Measurements from ENCODE around the gene SIRT7. TPM values are rescaled to one million over a fixed set of nuclear protein-coding genes. Genes with fewer than 3 reads are reported as not detected.

SIRT7 gene
- total RNA-seq, 2 experiments from 2014 or later, result 55.1 to 61.0 TPM

- CTCF ChIA-PET, result interaction anchor here (0.6 to 1.5 kb wide), 3 partner anchors 9 to 276 kb away, joined by 3 to 7 read pairs (median 3); no protein-coding TSS in a partner anchor
- no peak for DNase-seq
- Mint-ChIP-seq H3K27ac (no peak overlapping the region), H3K27me3 (no peaks in the 10 kb centered on the region), H3K9me3 (ENCODE audit: low read depth) (no peaks in the 10 kb centered on the region), H3K4me3 (no peak overlapping the region), H3K4me1 (peaks cover 2% of the 10 kb centered on the region), H3K36me3 (peaks cover 35% of the 10 kb centered on the region)
- ATAC-seq, result no peak
Measured at GRCh38 chr17:81879121-81879520, 38.9 kb downstream of the SIRT7 start.

GRCh38 chr17:81878294-81878693 lies 39.7 kb downstream of the SIRT7 start:
- CTCF ChIA-PET, result no interaction called here
- Mint-ChIP-seq H3K9me3 (ENCODE audit: low read depth) (no peaks in the 10 kb centered on the region), H3K27ac (no peak overlapping the region)

GRCh38 chr17:81877569-81877968 lies 40.4 kb downstream of the SIRT7 start:
- H3K4me3 Mint-ChIP-seq, result no peak overlapping the region
- DNase-seq (no peak), ATAC-seq (no peak)
- CTCF ChIA-PET, result no interaction called here
- no peaks in the 10 kb centered on the region for H3K27me3 Mint-ChIP-seq
- peaks cover 11% of the 10 kb centered on the region for H3K4me1 Mint-ChIP-seq
- H3K9me3 Mint-ChIP-seq (ENCODE audit: low read depth), result no peaks in the 10 kb centered on the region
- H3K36me3 Mint-ChIP-seq, result peaks cover 31% of the 10 kb centered on the region
- H3K27ac Mint-ChIP-seq, result no peak overlapping the region

More at GRCh38 chr17:81878294-81878693, 39.7 kb downstream of the SIRT7 start:
- H3K4me1 Mint-ChIP-seq, result peaks cover 5% of the 10 kb centered on the region
- DNase-seq, result no peak
- no peak for ATAC-seq
- H3K4me3 Mint-ChIP-seq, result no peak overlapping the region
- H3K27me3 Mint-ChIP-seq, result no peaks in the 10 kb centered on the region
- peaks cover 33% of the 10 kb centered on the region for H3K36me3 Mint-ChIP-seq

GRCh38 chr17:81871387-81872230 lies 46.4 kb downstream of the SIRT7 start:
- peaks cover 22% of the 10 kb centered on the region for H3K36me3 Mint-ChIP-seq
- peaks cover 37% of the 10 kb centered on the region for H3K4me1 Mint-ChIP-seq
- peak overlapping the region; percentile 82 for H3K4me3 Mint-ChIP-seq
- no peaks in the 10 kb centered on the region for H3K27me3 Mint-ChIP-seq
- H3K9me3 Mint-ChIP-seq (ENCODE audit: low read depth), result no peaks in the 10 kb centered on the region
- CTCF ChIA-PET, result interaction anchor here (1.2 to 3.4 kb wide), 8 partner anchors 9 to 166 kb away, joined by 3 to 16 read pairs (median 4); partner anchors contain the start of genes ALYREF, ANAPC11, CENPX and DCXR
- DNase-seq (peak; percentile 96), ATAC-seq (peak; percentile 17)
- H3K27ac Mint-ChIP-seq, result peak overlapping the region; percentile 93

- no peaks in the 10 kb centered on the region for H3K27me3 Mint-ChIP-seq
- DNase-seq, result no peak
- H3K4me1 Mint-ChIP-seq, result peaks cover 40% of the 10 kb centered on the region
- peak within 1 kb of the TSS; percentile 85 for H3K4me3 Mint-ChIP-seq
- H3K27ac Mint-ChIP-seq, result peak within 1 kb of the TSS; percentile 93
- no peaks in the 10 kb centered on the region for H3K9me3 Mint-ChIP-seq (ENCODE audit: low read depth)
- CTCF ChIA-PET, result interaction anchor here (0.7 to 3.4 kb wide), 6 partner anchors 10 to 152 kb away, joined by 3 to 16 read pairs (median 6); partner anchors contain the start of genes ALYREF, ANAPC11, CENPX and LRRC45
- H3K36me3 Mint-ChIP-seq, result peaks cover 22% of the 10 kb centered on the region
- peak; percentile 68 for ATAC-seq
Measured at GRCh38 chr17:81870981-81871386, 47.0 kb downstream of the SIRT7 start, which contains the start of gene ARHGDIA. Gene ARHGDIA, minus strand, starts transcription at chr17:81871337. Its CDS starts 1,407 bp downstream, at chr17:81869930.

- Mint-ChIP-seq H3K27me3 (no peaks in the 10 kb centered on the region), H3K36me3 (peaks cover 22% of the 10 kb centered on the region), H3K4me1 (peaks cover 42% of the 10 kb centered on the region), H3K27ac (peak overlapping the region; percentile 91), H3K4me3 (peak overlapping the region; percentile 85), H3K9me3 (ENCODE audit: low read depth) (no peaks in the 10 kb centered on the region)
- peak; percentile 48 for ATAC-seq
- CTCF ChIA-PET, result interaction anchor here (0.7 to 3.4 kb wide), 11 partner anchors 9 to 152 kb away, joined by 3 to 16 read pairs (median 6); partner anchors contain the start of genes ALYREF, ANAPC11, CENPX and LRRC45
- DNase-seq, result peak; percentile 85
Measured at GRCh38 chr17:81870131-81870980, 47.6 kb downstream of the SIRT7 start.

GRCh38 chr17:81869221-81870130 lies 48.5 kb downstream of the SIRT7 start:
- H3K9me3 Mint-ChIP-seq (ENCODE audit: low read depth), result no peaks in the 10 kb centered on the region
- ATAC-seq (no peak), DNase-seq (peak; percentile 62)
- H3K4me3 Mint-ChIP-seq, result peak overlapping the region; percentile 85
- CTCF ChIA-PET, result interaction anchor here (0.5 to 3.4 kb wide), 15 partner anchors 8 to 153 kb away, joined by 3 to 16 read pairs (median 4); partner anchors contain the start of genes ALYREF, ANAPC11, CENPX and LRRC45
- H3K4me1 Mint-ChIP-seq, result peaks cover 40% of the 10 kb centered on the region
- H3K27me3 Mint-ChIP-seq, result no peaks in the 10 kb centered on the region
- peak overlapping the region; percentile 91 for H3K27ac Mint-ChIP-seq
- H3K36me3 Mint-ChIP-seq, result peaks cover 22% of the 10 kb centered on the region

- DNase-seq, result peak; percentile 48
- Mint-ChIP-seq H3K27ac (peak overlapping the region; percentile 91), H3K4me1 (peaks cover 42% of the 10 kb centered on the region), H3K36me3 (peaks cover 22% of the 10 kb centered on the region), H3K4me3 (no peak overlapping the region), H3K9me3 (ENCODE audit: low read depth) (no peaks in the 10 kb centered on the region), H3K27me3 (no peaks in the 10 kb centered on the region)
- no peak for ATAC-seq
- CTCF ChIA-PET, result interaction anchor here (0.6 to 3.4 kb wide), 11 partner anchors 8 to 151 kb away, joined by 3 to 16 read pairs (median 6); partner anchors contain the start of genes ANAPC11, MAFG, P4HB and SIRT7
Measured at GRCh38 chr17:81868674-81869220, 49.2 kb downstream of the SIRT7 start.

- Mint-ChIP-seq H3K4me3 (no peak overlapping the region), H3K27me3 (no peaks in the 10 kb centered on the region), H3K9me3 (ENCODE audit: low read depth) (no peaks in the 10 kb centered on the region), H3K36me3 (peaks cover 24% of the 10 kb centered on the region), H3K27ac (peak overlapping the region; percentile 57), H3K4me1 (peaks cover 46% of the 10 kb centered on the region)
- ATAC-seq (no peak), DNase-seq (no peak)
- CTCF ChIA-PET, result interaction anchor here (1.5 to 3.4 kb wide), 4 partner anchors 9 to 49 kb away, joined by 4 to 16 read pairs (median 6); partner anchors contain the start of genes ANAPC11 and SIRT7
Measured at GRCh38 chr17:81867991-81868673, 49.8 kb downstream of the SIRT7 start.

GRCh38 chr17:81867170-81867990 lies 50.6 kb downstream of the SIRT7 start:
- ATAC-seq (no peak), DNase-seq (peak; percentile 49)
- CTCF ChIA-PET, result no interaction called here
- peaks cover 28% of the 10 kb centered on the region for H3K36me3 Mint-ChIP-seq
- no peak overlapping the region for H3K4me3 Mint-ChIP-seq
- H3K4me1 Mint-ChIP-seq, result peaks cover 48% of the 10 kb centered on the region
- H3K27me3 Mint-ChIP-seq, result no peaks in the 10 kb centered on the region
- no peaks in the 10 kb centered on the region for H3K9me3 Mint-ChIP-seq (ENCODE audit: low read depth)
- H3K27ac Mint-ChIP-seq, result peak overlapping the region; percentile 73
